Stimulated activated CD4-positive, alpha-beta T cell treated with anti-CD3 and anti-CD28 coated beads, Interleukin-4, amount 100 ng/mL, for 48 hours (primary cell): ENCODE data around the gene NACC1.
"Not testable (repeated sequence)": the region's sequence is repeated elsewhere in the genome, so short reads cannot be mapped to it uniquely, and the experiment has no call there.

Experiments
- DNase-seq, 2 donors: peaks; one replicate each; pipeline ENCODE4 v3.0.0-alpha.2; 2020; ENCODE audit warnings: low read depth in 2 of 2

NACC1 gene

DNA sequence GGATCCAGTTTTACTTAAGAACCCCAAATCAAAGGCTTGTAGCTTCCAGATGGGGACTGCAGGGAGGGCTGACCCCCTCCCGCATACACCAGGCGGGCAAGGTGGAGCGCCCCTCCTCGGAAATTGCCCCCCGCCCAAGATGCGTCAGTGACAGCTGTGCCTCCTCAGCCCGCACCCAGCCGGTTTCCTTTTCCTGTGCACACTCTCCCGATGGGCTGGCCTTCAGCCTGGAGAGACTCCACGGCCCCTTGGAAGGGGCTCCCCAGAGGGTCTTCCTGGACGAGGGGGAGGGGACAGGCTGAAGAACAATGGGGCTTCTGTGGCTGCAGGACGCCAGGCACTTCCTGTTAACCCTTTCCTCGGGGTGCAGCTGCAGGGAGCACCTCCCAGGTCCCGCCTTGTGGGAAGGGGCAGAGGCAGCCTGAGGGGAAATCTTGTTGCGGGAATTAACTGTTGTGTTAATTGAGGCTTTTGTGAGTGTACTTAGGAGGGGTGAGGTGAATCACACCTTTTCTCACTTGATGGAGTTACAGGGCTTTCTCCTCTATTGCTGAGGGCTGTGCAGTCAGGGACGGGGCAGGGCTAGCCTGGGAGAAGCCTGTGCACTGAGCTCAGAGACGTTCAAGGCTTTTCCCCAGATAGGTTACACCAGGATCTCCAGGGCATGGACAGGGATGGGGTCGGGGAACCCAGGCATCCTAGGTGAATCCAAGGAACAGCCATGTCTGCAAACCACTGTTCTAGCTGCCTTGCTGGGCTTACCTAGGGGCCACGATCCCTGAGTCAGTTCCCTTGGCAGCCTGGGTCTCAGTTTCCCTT is 46.5 kb downstream of the NACC1 start:
- peak; percentile 29 to 44 for DNase-seq

DNA sequence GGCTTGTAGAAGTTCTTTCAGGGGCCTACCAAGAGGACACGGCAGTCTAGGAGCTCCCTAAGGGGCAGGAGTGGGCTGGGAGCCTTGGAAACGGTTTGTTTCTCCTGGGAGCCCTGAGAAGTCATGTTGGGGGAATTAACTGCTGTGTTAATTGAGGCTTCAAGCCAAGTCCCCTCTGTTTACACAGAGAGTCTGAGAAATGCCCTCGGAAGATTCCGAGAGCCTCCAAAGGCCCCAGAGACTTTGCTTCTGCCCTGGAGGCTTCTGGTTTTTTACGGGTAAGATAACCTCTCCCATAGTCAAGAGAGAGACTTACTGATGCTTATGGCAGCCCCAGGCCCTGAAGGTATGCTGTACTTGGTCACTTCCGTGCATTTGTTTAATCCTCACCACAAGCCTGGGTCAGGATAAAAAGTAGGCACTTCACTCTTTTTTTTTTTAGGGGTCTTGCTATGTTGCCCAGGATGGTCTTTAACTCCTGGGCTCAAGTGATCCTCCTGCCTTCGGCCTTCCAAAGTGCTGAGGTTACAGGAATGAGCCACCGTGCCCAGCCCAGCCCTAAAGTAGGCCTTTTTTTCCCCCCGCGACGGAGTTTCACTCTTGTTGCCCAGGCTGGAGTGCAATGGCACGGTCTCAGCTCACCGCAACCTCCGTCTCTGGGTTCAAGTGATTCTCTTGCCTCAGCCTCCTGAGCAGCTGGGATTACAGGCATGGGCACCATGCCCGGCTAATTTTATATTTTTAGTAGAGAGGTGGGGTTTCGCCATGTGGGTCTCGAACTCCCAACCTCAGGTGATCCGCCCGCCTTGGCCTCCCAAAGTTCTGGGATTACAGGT is 47.3 kb downstream of the NACC1 start:
- no peak for DNase-seq

DNA sequence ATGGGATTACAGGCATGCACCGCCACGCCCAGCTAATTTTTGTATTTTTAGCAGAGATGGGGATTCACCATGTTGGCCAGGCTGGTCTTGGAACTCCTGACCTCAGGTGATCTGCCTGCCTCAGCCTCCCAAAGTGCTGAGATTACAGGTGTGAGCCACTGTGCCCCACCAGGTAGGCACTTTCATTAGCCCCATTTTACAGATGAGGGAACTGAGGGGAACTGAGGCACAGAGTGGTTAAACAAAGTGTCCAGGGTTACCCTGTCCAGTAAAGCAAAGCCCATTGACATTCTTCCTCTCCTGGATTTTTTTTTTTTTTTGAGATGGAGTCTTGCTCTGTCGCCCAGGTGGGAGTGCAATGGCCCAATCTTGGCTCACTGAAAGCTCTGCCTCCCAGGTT is 48.1 kb downstream of the NACC1 start:
- DNase-seq = not testable (repeated sequence)

DNA sequence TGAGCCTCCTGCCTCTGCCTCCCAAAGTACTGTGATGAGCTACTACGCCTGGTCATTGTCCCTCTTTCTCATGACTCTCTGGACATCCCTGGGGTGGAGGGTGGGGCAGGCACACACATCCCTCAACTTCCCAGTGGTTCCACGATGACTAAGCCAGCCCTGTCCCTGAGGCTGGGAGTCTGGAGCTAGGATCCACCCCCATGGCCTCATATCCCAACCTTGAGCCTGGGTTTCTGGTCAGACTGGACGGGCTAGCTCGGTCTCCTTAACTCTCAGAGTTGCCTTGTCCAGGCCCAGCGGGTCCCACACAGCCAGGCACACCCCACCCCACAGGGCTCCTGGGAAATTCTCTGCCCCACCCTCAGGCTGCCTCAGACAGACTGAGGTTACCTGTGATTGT is 51.7 kb downstream of the NACC1 start:
- no peak for DNase-seq

DNA sequence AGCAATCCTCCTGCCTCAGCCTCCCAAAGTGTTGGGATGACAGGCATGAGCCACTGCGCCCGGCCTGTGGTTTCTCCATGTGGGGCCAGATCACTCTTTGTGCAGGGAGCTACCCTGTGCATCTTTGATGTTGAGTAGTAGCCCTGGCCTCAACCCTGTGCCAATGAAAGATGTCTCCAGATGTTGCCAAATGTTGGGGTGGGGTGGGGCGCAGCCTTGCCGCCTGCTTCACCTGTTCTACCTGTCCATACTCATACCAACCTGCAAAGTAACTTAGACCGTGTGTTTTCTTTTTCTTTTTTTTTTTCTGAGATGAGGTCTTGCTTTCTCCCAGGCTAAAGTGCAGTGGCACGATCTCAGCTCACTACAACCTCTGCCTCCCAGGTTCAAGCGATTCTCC is 53.1 kb downstream of the NACC1 start:
- no peak for DNase-seq

DNA sequence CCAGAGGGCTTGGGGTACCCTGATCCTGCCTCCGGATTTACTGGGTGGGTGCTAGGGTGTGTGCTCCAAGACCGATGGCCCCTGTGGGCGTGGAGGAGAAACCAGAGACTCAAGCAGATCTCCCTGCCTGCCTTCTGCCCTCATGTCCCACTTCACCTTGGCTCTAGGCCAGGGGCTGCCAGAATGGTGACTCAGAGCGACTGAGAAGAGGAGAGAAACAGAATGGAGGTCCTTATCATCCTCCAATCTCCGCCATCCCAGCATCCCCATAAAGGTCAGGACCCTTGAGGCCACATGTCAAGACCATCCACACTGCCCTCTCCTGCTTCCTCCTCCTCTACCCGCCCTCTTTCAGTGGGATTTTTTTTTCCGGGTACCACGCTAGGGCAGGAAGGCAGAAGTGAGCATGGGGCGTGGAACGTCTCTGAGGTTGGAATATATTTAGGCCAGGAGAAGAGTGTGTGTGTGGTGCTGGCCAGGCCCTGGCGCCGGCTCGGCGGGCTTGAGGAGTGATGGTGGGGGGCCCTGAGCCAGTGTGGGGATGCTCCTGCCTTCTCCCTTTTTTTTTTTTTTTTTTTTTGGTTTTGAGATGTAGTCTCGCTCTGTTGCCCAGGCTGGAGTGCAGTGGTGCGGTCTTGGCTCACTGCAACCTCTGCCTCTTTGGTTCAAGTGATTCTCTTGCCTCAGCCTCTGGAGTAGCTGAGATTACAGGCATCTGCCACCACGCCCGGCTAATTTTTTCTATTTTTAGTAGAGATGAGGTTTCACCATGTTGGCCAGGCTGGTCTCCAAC is 54.5 kb downstream of the NACC1 start:
- peak; percentile 70 to 78 for DNase-seq

DNA sequence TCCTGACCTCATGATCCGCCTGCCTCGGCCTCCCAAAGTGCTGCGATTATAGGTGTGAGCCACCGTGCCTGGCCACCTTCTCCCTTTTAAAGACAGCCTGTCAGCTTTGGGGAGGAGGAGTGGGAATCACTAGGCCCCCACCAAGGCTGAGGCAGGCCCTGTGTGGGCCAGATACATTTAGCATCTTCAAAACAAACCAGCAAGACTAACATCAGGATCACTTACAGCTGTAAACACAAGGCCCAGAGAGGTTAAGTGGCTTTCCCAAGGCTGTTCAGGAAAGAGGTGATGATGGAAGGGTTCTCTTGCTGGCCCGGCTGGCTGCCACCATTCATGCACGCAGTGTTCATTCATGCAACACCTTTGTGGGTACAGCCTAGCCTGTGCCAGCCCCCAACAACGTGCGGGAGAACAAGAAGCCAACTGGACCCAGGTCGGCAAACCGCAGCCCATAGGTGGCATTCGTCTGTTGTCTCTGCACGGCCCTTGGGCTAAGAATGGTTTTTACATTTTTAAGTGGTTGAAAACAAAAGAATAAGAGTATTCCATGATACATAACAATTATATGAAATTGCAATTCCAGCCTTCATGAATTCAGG is 55.2 kb downstream of the NACC1 start:
- no peak for DNase-seq

DNA sequence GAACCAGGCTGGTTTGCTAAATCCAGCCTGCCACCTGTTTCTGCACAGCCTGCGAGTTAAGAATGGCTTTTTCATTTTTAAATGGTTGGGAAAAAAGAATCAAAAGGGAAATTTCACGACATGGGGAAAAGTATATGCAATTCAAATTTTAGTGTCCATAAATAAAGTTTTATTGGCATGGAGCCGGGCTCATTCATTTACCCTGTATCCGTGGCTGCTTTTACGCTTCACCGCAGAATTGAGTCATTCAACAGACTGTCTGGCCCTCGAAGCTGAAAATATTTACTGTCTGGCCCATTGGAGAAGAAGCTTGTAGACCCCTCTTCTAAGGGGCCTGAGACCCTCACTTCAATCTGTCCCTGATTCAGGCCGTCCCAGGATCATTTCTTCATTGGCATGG is 58.3 kb downstream of the NACC1 start:
- DNase-seq = no peak

DNA sequence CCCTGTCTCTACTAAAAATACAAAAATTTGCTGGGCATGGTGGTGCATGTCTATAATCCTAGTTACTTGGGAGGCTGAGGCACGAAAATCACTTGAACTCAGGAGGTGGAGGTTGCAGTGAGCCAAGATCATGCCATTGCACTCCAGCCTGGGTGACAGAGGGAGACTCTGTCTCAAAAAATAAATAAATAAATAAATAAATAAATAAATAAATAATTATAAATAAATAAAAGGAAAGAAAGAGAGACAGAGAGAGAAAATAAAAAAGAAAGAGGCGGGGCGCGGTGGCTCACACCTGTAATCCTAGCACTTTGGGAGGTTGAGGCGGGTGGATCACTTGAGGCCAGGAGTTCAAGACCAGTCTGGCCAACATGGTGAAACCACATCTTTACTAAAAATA is 59.5 kb downstream of the NACC1 start:
- not testable (repeated sequence) for DNase-seq

DNA sequence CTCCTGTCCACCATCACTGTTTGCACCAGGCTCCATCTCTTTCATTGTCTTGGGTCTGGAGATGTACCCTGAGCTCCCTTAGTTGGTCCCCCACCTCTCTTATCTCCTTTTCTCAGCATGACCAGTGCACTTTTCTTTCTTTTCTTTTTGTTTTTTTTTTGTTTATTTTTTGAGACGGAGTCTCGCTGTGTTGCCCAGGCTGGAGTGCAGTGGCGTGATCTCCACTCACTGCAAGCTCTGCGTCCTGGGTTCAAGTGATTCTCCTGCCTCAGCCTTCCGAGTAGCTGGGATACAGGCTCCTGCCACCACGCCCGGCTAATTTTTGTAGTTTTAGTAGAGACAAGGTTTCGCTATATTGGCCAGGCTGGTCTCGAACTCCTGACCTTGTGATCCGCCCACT is 60.2 kb downstream of the NACC1 start:
- DNase-seq = not testable (repeated sequence)

DNA sequence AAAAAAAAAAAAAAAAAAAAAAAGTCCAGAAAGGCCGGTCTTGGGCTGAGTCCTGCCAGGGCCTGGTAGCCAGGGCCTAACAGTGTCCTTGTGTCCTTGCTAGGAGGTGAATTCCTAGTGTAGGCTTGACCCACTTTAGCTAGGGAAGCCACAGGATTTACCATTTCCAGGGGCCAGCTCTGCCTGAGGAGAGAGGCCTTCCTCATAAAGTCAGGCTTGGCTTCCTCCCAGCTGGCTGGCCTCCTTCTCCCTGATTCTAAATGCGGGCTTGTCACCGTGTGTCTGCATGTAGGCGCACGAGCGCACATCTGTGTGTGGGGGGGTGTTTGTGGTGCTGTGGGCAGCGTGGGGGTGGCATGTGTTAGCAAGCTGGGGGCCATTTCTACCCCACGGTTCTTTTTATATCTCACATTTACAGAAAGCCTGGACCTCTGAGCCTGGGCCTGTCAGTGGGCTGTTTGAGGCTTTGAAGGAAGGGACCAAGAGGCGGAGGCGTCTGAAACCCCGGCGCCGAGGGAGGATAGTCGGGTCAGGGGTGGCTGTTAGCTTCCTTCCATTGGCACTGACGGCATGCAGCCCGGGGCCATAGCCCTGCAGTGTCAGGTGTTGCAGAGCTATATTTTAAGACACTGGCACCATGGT is 63.8 kb downstream of the NACC1 start:
- DNase-seq = no peak

DNA sequence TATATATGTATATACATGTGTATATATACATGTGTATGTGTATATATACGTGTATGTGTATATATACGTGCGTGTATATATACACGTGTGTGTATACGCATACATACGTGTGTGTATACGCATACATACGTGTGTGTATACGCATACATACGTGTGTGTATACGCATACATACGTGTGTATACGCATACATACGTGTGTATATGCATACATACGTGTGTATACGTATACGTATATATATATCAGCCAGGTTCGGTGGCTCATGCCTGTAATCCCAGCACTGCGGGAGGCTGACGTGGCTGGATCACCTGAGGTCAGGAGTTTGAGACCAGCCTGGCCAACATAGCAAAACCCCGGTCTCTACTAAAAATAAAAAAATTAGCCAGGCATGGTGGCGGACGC is 66.9 kb downstream of the NACC1 start:
- DNase-seq = not testable (repeated sequence)

DNA sequence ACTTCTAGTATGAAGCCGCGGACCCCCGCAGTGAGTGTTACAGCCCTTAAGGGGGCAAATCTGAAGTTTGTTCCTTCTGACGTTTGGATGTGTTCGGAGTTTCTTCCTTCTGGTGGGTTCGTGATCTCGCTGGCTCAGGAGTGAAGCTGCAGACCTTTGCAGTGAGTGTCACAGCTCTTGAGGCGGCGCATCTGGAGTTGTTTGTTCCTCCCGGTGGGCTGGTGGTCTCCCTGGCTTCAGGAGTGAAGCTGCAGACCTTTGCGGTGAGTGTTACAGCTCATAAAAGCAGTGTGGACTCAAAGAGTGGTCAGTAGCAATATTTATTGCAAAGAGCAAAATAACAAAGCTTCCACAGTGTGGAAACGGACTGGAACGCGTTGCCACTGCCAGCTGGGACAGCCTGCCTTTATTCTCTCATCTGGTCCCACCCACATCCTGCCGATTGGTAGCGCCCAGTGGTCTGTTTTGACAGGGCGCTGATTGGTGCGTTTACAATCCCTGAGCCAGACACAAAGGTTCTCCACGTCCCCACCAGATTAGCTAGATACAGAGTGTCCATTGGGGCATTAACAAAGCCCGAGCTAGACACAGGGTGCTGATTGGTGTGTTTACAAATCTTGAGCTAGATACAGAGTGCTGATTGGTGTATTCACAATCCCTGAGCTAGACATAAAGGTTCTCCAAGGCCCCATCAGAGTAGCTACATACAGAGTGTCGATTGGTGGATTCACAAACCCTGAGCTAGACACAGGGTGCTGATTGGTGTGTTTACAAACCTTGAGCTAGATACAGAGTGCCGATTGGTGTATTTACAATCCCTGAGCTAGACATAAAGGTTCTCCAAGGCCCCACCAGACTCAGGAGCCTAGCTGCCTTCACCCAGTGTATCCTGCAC is 67.9 kb downstream of the NACC1 start:
- DNase-seq = not testable (repeated sequence)

DNA sequence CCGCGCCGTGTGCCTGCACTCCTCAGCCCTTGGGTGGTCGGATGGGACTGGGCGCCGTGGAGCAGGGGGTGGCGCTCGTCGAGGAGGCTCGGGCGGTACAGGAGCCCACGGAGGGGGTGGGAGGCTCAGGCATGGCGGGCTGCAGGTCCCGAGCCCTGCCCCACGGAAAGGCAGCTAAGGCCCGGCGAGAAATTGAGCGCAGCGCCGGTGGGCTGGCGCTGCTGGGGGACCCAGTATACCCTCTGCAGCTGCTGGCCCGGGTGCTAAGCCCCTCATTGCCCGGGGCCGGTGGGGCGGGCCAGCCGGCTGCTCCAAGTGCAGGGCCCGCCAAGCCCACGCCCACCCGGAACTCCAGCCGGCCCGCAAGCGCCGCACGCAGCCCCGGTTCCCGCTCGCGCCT is 68.6 kb downstream of the NACC1 start:
- DNase-seq = not testable (repeated sequence)

DNA sequence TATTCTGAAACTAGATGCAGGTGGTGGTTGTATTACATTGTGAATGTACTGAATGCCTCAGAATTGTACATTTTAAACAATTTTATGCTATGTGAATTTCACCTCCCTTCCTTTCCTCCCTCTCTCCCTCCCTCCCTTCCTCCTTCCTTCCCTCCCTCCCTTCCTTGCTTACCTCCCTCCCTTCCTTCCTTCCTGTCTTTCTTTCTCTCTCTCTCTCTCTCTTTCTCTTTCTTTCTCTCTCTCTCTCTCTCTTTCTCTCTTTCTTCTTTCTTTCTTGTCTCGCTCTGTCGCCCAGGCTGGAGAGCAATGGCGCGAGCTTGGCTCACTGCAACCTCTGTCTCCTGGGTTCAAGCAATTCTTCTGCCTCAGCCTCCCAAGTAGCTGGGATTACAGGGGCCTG is 69.4 kb downstream of the NACC1 start:
- DNase-seq = no peak

DNA sequence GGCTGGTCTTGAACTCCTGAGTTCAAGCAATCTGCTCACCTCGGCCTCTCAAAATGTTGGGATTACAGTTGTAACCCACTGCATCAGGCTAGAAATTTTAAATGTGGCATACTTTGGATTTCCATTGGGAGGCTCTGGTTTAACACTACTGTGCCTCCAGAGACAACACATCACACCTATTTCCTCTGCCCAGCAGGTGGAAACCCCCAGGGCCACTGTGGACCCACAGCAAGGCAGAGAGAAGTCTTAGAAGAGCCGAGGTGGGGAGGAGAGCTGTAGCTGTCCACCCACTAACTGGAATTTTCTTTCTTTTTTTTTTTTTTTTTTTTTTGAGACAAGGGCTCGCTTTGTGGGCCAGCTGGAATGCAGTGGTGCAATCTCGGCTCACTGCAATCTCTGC is 71.5 kb downstream of the NACC1 start:
- DNase-seq = no peak
